ENCODE measurements around the gene SF3A1. TPM values are rescaled to one million over a fixed set of nuclear protein-coding genes. Genes with fewer than 3 reads are reported as not detected.

SF3A1 gene
- total RNA-seq, 4 donors from 2014 or later = 90.4 to 182 (median 160) TPM

DNA sequence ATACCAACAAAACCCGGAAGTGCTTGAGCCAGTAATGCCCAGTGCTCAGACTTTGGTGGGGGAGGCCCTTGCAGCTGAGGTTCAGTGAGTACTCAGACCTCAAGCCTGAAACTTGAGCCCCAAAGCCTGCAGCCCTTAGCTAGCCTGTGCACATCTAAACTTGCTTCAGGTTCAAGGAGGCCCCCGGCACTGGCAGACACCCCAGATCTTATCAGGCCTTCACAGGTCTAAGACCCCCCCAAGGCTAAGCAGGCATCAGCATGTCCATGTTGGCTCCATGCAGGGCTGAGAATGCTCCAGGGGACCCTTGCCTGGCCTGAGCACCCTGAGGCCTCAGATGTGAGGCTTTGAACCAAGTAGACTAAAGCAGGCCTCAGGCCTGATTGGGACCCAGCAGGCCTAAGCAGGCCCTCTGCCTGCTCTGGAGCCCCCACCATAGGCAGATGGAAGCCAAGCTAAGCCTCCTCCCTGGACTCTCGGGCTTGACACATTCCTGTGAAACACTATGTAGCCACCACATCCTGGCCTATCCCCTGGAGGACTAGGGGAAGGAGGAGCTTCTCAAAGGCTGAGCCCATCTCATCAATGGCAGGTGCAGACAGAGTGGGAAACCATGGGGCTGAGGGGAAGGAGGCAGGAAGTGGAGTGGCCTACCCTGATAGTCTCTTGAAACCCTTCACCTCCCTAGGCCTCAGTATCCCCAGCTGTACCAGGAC is 66.2 kb downstream of the SF3A1 start:
- peaks cover 0 to 37% (median 17%) of the 10 kb centered on the region in 4 donors for H3K4me1 ChIP-seq
- no peak for DNase-seq
- H3K9me3 ChIP-seq = no peaks in the 10 kb centered on the region
- H3K4me3 ChIP-seq = peak overlapping the region in 3 of 4 donors; percentile 60 to 85 (median 72)
- peak overlapping the region; percentile 78 to 92 (median 85) for H3K27ac ChIP-seq
- H3K36me3 ChIP-seq = peaks cover 0 to 40% (median 0%) of the 10 kb centered on the region in 3 donors
- H3K27me3 ChIP-seq = no peaks in the 10 kb centered on the region
- TF ChIP-seq POLR2A (IDR thresholded peaks at IDR 0.05) = no peak
- TF ChIP-seq, protein P1, sequence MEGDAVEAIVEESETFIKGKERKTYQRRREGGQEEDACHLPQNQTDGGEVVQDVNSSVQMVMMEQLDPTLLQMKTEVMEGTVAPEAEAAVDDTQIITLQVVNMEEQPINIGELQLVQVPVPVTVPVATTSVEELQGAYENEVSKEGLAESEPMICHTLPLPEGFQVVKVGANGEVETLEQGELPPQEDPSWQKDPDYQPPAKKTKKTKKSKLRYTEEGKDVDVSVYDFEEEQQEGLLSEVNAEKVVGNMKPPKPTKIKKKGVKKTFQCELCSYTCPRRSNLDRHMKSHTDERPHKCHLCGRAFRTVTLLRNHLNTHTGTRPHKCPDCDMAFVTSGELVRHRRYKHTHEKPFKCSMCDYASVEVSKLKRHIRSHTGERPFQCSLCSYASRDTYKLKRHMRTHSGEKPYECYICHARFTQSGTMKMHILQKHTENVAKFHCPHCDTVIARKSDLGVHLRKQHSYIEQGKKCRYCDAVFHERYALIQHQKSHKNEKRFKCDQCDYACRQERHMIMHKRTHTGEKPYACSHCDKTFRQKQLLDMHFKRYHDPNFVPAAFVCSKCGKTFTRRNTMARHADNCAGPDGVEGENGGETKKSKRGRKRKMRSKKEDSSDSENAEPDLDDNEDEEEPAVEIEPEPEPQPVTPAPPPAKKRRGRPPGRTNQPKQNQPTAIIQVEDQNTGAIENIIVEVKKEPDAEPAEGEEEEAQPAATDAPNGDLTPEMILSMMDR (IDR thresholded peaks at IDR 0.05) = no peak

DNA sequence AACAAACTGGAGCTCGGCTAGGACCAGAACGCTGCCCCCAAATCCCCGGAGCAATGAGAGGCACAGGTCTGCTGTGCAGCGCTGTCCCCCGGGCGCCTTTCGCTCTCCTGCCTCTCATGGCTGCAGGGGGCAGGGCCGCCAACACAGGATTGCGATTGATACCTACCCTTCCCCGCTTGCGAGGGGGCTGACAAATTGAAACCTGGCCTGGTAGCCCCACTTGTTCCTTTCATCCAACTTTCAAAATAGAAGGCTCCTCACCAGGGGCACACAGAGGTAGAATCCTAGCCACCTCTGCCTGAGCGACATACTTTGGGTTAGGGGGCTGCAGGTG is 66.7 kb downstream of the SF3A1 start:
- Histone ChIP-seq H3K36me3 (peaks cover 0 to 34% (median 0%) of the 10 kb centered on the region in 3 donors), H3K27me3 (no peaks in the 10 kb centered on the region), H3K4me3 (peak overlapping the region; percentile 60 to 85 (median 71)), H3K9me3 (no peaks in the 10 kb centered on the region), H3K4me1 (peaks cover 0 to 37% (median 17%) of the 10 kb centered on the region in 4 donors), H3K27ac (peak overlapping the region; percentile 78 to 92 (median 85))
- TF ChIP-seq POLR2A (IDR thresholded peaks at IDR 0.05) = no peak
- TF ChIP-seq, protein P1 (IDR thresholded peaks at IDR 0.05) = peak in 1 of 6 experiments; percentile 18
- DNase-seq = no peak

DNA sequence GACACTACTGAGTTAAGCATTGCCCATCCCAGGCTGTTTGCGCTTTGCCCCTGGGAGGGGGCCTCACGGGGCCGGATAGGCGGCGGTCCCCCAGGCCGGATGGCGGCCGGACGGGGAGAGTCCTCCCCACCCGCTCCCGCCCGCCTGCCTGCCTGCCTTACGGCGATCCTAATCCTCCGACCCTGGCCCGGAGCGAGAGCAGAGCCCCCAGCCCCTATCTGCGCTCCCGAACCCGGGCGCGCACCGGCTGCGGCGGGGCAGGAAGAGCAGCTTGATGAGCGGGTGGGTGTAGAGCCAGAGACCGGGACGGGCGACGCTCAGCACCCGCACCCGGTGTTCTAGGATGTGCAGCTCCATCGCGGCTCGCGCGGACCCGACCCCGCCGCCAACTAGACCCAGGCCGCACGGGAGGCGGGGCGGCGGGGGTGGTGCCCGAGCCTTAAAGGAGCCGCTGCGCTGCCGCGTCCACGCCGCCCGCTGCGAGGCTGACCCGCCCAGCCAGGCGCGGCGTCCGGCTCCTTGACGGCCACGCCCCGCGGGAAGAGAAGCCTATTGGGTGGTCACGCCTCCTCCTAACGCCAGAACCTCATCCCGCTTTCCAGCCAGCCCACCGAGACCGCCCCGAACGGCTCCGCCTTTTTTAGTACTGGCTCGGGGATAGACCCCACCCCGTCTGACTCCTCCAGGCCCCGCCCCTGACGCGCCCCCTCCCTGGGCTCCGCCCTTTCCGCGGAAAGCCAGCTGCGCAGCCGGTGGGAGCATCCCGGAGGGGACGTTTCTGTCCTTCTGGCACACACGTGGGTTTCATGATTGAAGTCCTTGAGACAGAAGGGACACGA is 67.3 kb downstream of the SF3A1 start, which contains the start of gene CASTOR1:
TSS of gene CASTOR1 (minus strand) at position 365 of the 839 bp plus-strand sequence. CDS start at position 357, 8 bp downstream.
- peak within 1 kb of the TSS; percentile 78 to 92 (median 85) for H3K27ac ChIP-seq
- DNase-seq = peak; percentile 94 to 98 (median 98)
- H3K4me3 ChIP-seq = peak within 1 kb of the TSS; percentile 60 to 85 (median 71)
- TF ChIP-seq, protein P1 (IDR thresholded peaks at IDR 0.05) = no peak
- TF ChIP-seq POLR2A (IDR thresholded peaks at IDR 0.05) = peak; percentile 27 to 33
- H3K9me3 ChIP-seq = no peaks in the 10 kb centered on the region
- H3K4me1 ChIP-seq = peaks cover 0 to 37% (median 17%) of the 10 kb centered on the region in 4 donors
- peaks cover 0 to 28% (median 0%) of the 10 kb centered on the region in 3 donors for H3K36me3 ChIP-seq
- no peaks in the 10 kb centered on the region for H3K27me3 ChIP-seq

DNA sequence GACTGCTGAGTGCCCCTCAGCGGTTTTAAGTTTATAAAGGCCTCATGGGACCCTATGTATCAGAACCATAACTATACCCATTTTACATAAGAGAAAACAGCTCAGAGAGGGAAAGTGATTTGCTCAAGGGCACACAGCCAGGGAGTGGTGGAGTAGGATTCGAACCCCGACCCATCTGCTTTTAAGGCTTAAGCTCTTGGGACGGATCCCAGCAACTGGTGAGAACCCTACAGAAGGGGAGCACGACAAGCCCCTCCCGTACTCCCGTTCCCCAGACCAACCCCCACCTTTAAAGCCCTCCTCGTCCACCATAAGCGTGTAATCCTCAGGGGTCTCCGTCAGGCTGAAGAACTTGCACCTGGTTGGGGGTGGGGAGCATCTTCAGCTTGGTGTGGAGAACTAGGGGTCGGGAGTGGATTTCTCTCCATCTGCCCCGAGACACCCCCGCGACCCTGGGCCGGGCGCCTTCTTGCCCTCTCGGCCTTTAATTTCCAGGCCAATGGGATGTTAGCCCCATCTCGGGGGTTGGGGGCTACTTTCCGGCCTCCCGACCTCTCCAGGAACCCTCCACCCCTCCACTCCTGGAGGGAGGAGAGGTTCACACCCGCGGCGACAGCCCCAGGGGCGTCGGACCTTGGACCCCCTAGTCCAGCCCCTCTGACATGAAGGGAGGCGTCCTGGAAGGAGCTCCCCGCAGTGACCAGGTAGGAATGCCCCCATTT is 68.1 kb downstream of the SF3A1 start:
- no peaks in the 10 kb centered on the region for H3K27me3 ChIP-seq
- H3K36me3 ChIP-seq = peaks cover 0 to 21% (median 0%) of the 10 kb centered on the region in 3 donors
- no peaks in the 10 kb centered on the region for H3K9me3 ChIP-seq
- peaks cover 0 to 37% (median 17%) of the 10 kb centered on the region in 4 donors for H3K4me1 ChIP-seq
- H3K4me3 ChIP-seq = peak overlapping the region; percentile 60 to 85 (median 71)
- no peak for TF ChIP-seq POLR2A (IDR thresholded peaks at IDR 0.05)
- TF ChIP-seq, protein P1 (IDR thresholded peaks at IDR 0.05) = no peak
- H3K27ac ChIP-seq = peak overlapping the region; percentile 78 to 92 (median 85)
- no peak for DNase-seq

Data from Peyer's patch (tissue), 4 donors.